Omental fat pad (tissue), 4 donors: ENCODE measurements around the gene MAGEB4. TPM values are rescaled to one million over a fixed set of nuclear protein-coding genes. Genes with fewer than 3 reads are reported as not detected.

ENCODE experiments used
- ATAC-seq: fragments of 150-250 bp; one replicate; pipeline ENCODE4 v1.9.1; 2016; ENCODE audit warnings: mild to moderate bottlenecking, moderate library complexity; ENCODE audit not compliant: low FRiP score
- DNase-seq: peaks from one replicate; pipeline ENCODE4 v3.0.0-alpha.2; 2019; ENCODE audit warnings: low spot score
- total RNA-seq, 4 donors: library from RNA; depleted of rRNA; stranded (reverse); fragments of >200 nt; gene quantifications; one replicate each; pipeline ENCODE4 v1.1.0, GENCODE V29; 2016
- TF ChIP-seq, protein P1 (sequence below), 3 donors: fragments of 450-650 bp; IDR thresholded peaks; one replicate each; pipeline ENCODE4 v1.5.1; 2016 to 2017; ENCODE audit warnings: antibody characterized with exemption in 3 of 3, mild to moderate bottlenecking in 3 of 3, moderate library complexity in 2 of 3

The MAGEB4 gene
- total RNA-seq, 4 donors from 2014 or later, result not detected

DNA sequence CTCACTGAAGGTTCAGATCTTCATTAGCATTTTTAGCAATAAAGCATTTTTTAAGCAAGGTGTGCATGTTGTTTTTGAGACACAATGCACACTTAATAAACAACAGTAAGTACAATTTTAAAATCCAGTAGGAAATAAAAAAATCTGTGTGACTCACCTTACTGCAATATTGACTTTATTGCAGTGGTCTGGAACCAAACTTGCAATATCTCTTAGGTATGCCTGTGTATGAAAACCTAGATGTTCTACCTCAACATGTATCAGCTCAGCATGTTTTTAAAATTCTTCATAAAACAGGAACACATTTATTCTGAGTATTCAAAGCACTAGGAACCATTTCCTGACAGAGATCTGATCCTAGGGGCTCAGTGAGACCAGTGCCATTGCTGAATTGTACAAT lies 40.7 kb downstream of the MAGEB4 start:
- DNase-seq (no peak), ATAC-seq (no peak)
- TF ChIP-seq, protein P1, sequence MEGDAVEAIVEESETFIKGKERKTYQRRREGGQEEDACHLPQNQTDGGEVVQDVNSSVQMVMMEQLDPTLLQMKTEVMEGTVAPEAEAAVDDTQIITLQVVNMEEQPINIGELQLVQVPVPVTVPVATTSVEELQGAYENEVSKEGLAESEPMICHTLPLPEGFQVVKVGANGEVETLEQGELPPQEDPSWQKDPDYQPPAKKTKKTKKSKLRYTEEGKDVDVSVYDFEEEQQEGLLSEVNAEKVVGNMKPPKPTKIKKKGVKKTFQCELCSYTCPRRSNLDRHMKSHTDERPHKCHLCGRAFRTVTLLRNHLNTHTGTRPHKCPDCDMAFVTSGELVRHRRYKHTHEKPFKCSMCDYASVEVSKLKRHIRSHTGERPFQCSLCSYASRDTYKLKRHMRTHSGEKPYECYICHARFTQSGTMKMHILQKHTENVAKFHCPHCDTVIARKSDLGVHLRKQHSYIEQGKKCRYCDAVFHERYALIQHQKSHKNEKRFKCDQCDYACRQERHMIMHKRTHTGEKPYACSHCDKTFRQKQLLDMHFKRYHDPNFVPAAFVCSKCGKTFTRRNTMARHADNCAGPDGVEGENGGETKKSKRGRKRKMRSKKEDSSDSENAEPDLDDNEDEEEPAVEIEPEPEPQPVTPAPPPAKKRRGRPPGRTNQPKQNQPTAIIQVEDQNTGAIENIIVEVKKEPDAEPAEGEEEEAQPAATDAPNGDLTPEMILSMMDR (IDR thresholded peaks at IDR 0.05), result no peak

DNA sequence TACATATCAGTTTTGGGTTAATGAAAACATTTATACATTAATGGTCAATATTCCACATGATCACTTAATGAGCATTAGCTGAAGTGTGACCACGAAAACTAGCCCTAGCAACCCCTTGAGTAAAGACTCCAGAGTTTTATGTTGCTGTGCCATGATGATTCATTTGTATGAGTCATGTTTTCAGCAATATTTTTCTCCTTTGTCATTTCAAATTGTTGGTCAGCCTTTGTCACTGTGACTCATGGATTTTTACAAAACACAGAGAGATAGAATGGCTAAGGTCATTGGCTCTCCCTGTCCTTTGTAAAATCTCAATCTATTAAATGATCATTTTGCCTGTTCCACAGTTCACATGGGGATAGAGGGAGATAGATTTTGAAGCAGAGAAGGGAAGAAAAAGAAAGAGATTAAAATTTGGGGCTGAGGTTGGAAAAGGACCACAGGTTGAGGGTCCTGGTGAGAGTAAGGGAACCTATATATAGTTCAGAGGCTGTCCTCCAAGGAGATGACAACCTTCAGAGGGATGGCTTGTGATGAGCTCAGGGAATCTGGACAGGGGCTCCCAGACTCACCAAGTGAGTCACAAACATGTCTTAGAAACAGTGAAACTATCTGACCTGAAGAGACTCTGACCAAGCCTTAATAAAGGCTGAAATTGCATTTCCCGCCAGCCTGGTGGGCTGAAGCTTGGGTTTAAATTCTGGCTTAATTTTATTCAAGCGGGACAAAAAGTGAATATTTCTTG lies 41.8 kb downstream of the MAGEB4 start:
- DNase-seq, result no peak
- TF ChIP-seq, protein P1 (IDR thresholded peaks at IDR 0.05), result no peak
- ATAC-seq, result peak; percentile 75

Other genes starting within 250 kb of the MAGEB4 start
- not detected for gene MAGEB2, start 26.4 kb upstream of the MAGEB4 start, total RNA-seq
- not detected for gene MAGEB3, start 11.3 kb upstream of the MAGEB4 start, total RNA-seq
- not detected for gene MAGEB1, start 5.1 kb downstream of the MAGEB4 start, total RNA-seq
- gene NR0B1, start 67.4 kb downstream of the MAGEB4 start, total RNA-seq, result under 1 TPM in 1 of 4 donors, not detected in 3; 0.28 TPM